A549 (cell line): ENCODE results near the gene PRRT3.
A peak's percentile ranks its signal among the peaks of the same experiment; 100 is the strongest.

Experiments
- CBX8 ChIP-seq: fragments of 200-600 bp; sonication (generic); IDR thresholded peaks from 2 replicates; pipeline ENCODE4 v1.6.1; 2016
- CEBPB ChIP-seq, 2 experiments: fragments of >200 bp in 1 of 2; sonication (Bioruptor Twin) in 1 of 2; formaldehyde crosslinking in 1 of 2; IDR thresholded peaks; 2 replicates each; pipeline ENCODE4 v1.6.1; 2012 to 2016
- CHD2 ChIP-seq: fragments of 150-350 bp; IDR thresholded peaks from 2 replicates; pipeline ENCODE4 v1.6.1; 2014; ENCODE audit warnings: low read length; ENCODE audit not compliant: partially characterized antibody
- CTCF ChIP-seq: fragments of >200 bp; sonication (Bioruptor Twin); formaldehyde crosslinking; IDR thresholded peaks from 3 replicates; pipeline ENCODE4 v1.5.1; 2016
- EHMT2 ChIP-seq: fragments of 200-600 bp; sonication (generic); IDR thresholded peaks from 2 replicates; pipeline ENCODE4 v1.6.1; 2016; ENCODE audit warnings: antibody characterized with exemption, low read depth, mild to moderate bottlenecking, moderate library complexity
- EP300 ChIP-seq, 2 experiments: fragments of >200 bp; sonication (Bioruptor Twin); formaldehyde crosslinking; IDR thresholded peaks; 2 replicates in 1 of 2; 3 replicates in 1 of 2; pipeline ENCODE4 v1.6.1; 2016 to 2017
- HMGXB4 ChIP-seq: fragments of 250-450 bp; sonication (Bioruptor Pico); IDR thresholded peaks from 2 replicates; pipeline ENCODE4 v1.5.0; 2021; ENCODE audit warnings: mild to moderate bottlenecking, moderate library complexity, borderline replicate concordance
- MAFK ChIP-seq: fragments of 450-650 bp; IDR thresholded peaks from 2 replicates; pipeline ENCODE4 v1.6.1; 2014; ENCODE audit not compliant: partially characterized antibody
- NR3C1 ChIP-seq: fragments of >200 bp; sonication (Bioruptor Twin); formaldehyde crosslinking; IDR thresholded peaks from 3 replicates; pipeline ENCODE4 v1.6.1; 2017
- PBX3 ChIP-seq: IDR thresholded peaks from 2 replicates; pipeline ENCODE4 v1.6.1; 2012
- PHF8 ChIP-seq: fragments of 200-600 bp; sonication (generic); IDR thresholded peaks from 2 replicates; pipeline ENCODE4 v1.6.1; 2016; ENCODE audit warnings: low read depth, mild to moderate bottlenecking, antibody characterized with exemption, moderate library complexity, borderline replicate concordance
- POLR2A ChIP-seq: IDR thresholded peaks from 2 replicates; pipeline ENCODE4 v1.6.1; 2012; ENCODE audit warnings: mild to moderate bottlenecking, low read length
- USF2 ChIP-seq: fragments of 450-650 bp; IDR thresholded peaks from 2 replicates; pipeline ENCODE4 v1.6.1; 2014; ENCODE audit warnings: antibody characterized with exemption

- TF ChIP-seq CHD2 (no peak), PHF8 (no peak), PBX3 (no peak), CTCF (no peak), EP300 (IDR thresholded peaks at IDR 0.05) (no peak), POLR2A (no peak), HMGXB4 (no peak), USF2 (no peak), CEBPB (IDR thresholded peaks at IDR 0.05) (peak; percentile 9 to 55; a peak in 1 of 4 replicates), NR3C1 (no peak), EHMT2 (no peak), MAFK (peak; percentile 71), CBX8 (no peak)
These were observed 39.8 kb downstream of the PRRT3 start for GRCh38 chr3:9912294-9912935.
